PFSK-1 (cell line): ENCODE measurements around the gene SAMD14.

Experiments used
- FOXP2 ChIP-seq: optimal IDR thresholded peaks from 2 replicates; pipeline ENCODE3; 2011; ENCODE audit warnings: borderline replicate concordance, control low read depth, inconsistent platforms; ENCODE audit not compliant: insufficient read depth; ENCODE audit errors: extremely low read length, extremely low read depth
- POLR2AphosphoS5 ChIP-seq: IDR thresholded peaks from 2 replicates; pipeline ENCODE4 v1.6.1; 2012; ENCODE audit warnings: low read depth, mild to moderate bottlenecking, control low read depth, low read length, moderate library complexity
- SIN3A ChIP-seq: IDR thresholded peaks from 2 replicates; pipeline ENCODE4 v1.6.1; 2012; ENCODE audit warnings: mild to moderate bottlenecking, low read length, moderate library complexity, borderline replicate concordance; ENCODE audit not compliant: insufficient read depth
- TAF1 ChIP-seq: IDR thresholded peaks from 2 replicates; pipeline ENCODE4 v1.6.1; 2012; ENCODE audit warnings: low read length, control low read depth, borderline replicate concordance; ENCODE audit not compliant: insufficient read depth
- TF ChIP-seq, protein P1 (sequence below), 2 experiments: IDR thresholded peaks; 2 replicates each; pipeline versions ENCODE4 v1.6.1 to v1.8.0; 2011 to 2012; ENCODE audit warnings: low read depth in 2 of 2, low read length in 2 of 2, control low read depth in 1 of 2, inconsistent platforms in 1 of 2, mild to moderate bottlenecking in 1 of 2, moderate library complexity in 1 of 2; ENCODE audit not compliant: insufficient read depth in 1 of 2

SAMD14 gene

DNA sequence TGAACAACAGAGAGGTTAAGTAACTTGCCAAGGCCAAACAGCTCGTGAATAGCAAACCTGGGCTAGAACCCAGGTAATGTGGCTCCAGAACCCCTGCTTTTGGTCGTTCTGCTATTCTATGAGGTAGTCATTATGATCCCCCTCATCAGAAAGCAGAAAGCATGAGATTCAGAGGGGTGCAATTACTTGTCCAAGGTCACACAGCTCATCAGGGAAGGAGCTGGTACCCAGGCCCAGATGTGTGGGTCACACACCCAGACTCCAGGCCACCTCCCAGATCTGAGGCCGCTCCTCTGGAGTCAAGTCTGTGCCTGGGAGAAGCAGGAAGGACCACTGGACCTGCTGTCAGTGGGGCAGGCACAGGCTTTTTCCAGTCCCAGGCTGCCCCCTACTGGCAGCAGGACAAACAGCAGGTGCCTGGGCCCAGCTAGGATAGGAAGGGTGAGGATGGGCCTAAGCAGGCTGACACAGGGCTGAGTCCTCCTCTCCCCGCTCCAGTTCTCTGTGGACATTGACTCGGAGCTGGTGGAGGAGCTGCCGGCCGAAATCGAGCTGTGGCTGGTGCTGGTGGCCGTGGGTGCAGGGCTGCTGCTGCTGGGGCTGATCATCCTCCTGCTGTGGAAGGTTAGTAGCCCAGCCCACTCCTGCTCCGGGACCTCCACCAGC is 42.6 kb downstream of the SAMD14 start:
- TF ChIP-seq TAF1 (no peak), FOXP2 (no peak), SIN3A (0 out of 2 replicates have a peak, but pooled peaks have one; percentile 18)
- TF ChIP-seq, protein P1, sequence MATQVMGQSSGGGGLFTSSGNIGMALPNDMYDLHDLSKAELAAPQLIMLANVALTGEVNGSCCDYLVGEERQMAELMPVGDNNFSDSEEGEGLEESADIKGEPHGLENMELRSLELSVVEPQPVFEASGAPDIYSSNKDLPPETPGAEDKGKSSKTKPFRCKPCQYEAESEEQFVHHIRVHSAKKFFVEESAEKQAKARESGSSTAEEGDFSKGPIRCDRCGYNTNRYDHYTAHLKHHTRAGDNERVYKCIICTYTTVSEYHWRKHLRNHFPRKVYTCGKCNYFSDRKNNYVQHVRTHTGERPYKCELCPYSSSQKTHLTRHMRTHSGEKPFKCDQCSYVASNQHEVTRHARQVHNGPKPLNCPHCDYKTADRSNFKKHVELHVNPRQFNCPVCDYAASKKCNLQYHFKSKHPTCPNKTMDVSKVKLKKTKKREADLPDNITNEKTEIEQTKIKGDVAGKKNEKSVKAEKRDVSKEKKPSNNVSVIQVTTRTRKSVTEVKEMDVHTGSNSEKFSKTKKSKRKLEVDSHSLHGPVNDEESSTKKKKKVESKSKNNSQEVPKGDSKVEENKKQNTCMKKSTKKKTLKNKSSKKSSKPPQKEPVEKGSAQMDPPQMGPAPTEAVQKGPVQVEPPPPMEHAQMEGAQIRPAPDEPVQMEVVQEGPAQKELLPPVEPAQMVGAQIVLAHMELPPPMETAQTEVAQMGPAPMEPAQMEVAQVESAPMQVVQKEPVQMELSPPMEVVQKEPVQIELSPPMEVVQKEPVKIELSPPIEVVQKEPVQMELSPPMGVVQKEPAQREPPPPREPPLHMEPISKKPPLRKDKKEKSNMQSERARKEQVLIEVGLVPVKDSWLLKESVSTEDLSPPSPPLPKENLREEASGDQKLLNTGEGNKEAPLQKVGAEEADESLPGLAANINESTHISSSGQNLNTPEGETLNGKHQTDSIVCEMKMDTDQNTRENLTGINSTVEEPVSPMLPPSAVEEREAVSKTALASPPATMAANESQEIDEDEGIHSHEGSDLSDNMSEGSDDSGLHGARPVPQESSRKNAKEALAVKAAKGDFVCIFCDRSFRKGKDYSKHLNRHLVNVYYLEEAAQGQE (IDR thresholded peaks at IDR 0.05; ENCODE audit: insufficient read depth in 1 of 2, low read depth in 2 of 2, low read length in 2 of 2), result no peak

DNA sequence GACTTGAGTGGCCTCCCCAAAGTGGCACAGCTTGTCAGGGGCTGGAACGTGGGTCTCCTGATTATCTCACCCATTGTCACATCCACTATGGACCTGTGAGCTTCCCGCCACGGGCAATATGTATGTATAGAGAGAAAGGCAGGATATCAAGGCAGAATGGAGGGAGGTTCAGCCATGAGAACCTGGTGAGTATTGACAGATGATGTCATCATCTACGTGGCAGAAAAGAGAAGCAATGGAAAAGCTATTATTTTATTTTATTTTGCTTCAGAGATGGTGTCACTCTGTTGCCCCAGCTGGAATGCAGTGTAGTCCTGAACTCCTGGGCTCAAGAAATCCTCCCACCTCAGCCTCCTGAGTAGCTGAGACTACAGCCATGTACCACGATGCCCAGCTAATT is 48.2 kb downstream of the SAMD14 start:
- TF ChIP-seq SIN3A (no peak), FOXP2 (no peak), POLR2AphosphoS5 (no peak), TAF1 (no peak)
- TF ChIP-seq, protein P1 (IDR thresholded peaks at IDR 0.05; ENCODE audit: insufficient read depth in 1 of 2, low read depth in 2 of 2, low read length in 2 of 2), result no peak

DNA sequence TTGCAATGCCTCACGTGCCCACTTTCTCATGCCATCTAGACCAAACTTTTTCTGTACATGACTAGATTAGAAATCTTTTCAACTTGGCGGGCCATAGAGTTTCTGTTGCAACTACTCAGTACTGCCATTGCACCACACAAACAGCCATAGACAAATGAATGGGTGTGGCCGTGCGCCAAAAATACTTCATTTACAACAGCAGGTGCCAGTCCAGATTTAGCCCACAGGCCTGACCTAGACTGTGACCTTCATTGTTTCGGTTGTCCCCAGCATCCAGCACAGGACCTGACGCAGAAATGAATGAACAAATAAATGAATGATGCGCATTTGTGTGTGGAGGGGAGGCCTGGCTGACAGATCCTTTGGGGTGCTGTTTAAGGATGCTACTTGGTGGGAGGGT is 49.1 kb downstream of the SAMD14 start:
- TF ChIP-seq, protein P1 (IDR thresholded peaks at IDR 0.05; ENCODE audit: insufficient read depth in 1 of 2, low read depth in 2 of 2, low read length in 2 of 2), result no peak
- no peak for TF ChIP-seq SIN3A
- no peak for TF ChIP-seq POLR2AphosphoS5
- no peak for TF ChIP-seq FOXP2
- no peak for TF ChIP-seq TAF1

DNA sequence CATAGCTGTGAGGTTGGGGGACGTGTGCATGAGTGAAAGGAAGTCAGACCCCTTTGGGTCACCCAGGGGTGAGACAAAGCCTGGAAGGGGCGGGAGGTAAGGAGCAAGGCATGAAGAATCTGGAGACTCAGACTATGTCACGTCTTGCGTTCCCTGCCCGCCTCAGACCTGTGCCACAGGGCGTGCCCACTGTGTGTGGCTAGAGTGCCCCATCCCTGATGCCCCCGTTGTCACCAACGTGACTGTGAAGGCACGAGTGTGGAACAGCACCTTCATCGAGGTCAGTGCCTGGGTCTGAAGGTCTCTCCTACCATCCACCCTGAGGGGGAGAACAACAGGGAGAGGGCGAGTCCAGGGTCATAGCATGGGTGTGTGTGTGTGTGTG is 49.9 kb downstream of the SAMD14 start:
- TF ChIP-seq FOXP2 (no peak), TAF1 (no peak), POLR2AphosphoS5 (no peak), SIN3A (no peak)
- TF ChIP-seq, protein P1 (IDR thresholded peaks at IDR 0.05; ENCODE audit: insufficient read depth in 1 of 2, low read depth in 2 of 2, low read length in 2 of 2), result no peak
